Neuronal stem cell (in vitro differentiated cells): Measurements from ENCODE around the gene ZNF362.

Experiments
- DNase-seq: peaks from one replicate; pipeline ENCODE4 v3.0.0-alpha.2; 2013; ENCODE audit warnings: low spot score
- H2AFZ ChIP-seq: one replicate; pipeline ENCODE4 v1.6.1; 2013; ENCODE audit warnings: mild to moderate bottlenecking, low read length, inconsistent platforms
- H2AK5ac ChIP-seq: 2 replicates; pipeline ENCODE4 v1.6.1; 2013; ENCODE audit warnings: low read depth, mild to moderate bottlenecking, inconsistent platforms, low read length, moderate library complexity, mixed read lengths
- H2BK120ac ChIP-seq: 2 replicates; pipeline ENCODE4 v1.6.1; 2013; ENCODE audit warnings: low read depth, mild to moderate bottlenecking, inconsistent platforms, low read length, moderate library complexity, mixed read lengths
- H2BK12ac ChIP-seq: one replicate; pipeline ENCODE4 v1.6.1; 2013; ENCODE audit warnings: low read length, inconsistent platforms
- H2BK15ac ChIP-seq: 2 replicates; pipeline ENCODE4 v1.6.1; 2013; ENCODE audit warnings: mild to moderate bottlenecking, low read length, inconsistent platforms, mixed read lengths
- H2BK5ac ChIP-seq: one replicate; pipeline ENCODE4 v1.6.1; 2013; ENCODE audit warnings: inconsistent platforms, mild to moderate bottlenecking, low read length, moderate library complexity
- H3K14ac ChIP-seq: one replicate; pipeline ENCODE4 v1.6.1; 2013; ENCODE audit warnings: low read length, inconsistent platforms
- H3K18ac ChIP-seq: 2 replicates; pipeline ENCODE4 v1.6.1; 2013; ENCODE audit warnings: low read length, inconsistent platforms
- H3K23ac ChIP-seq: 2 replicates; pipeline ENCODE4 v1.6.1; 2013; ENCODE audit warnings: low read depth, mild to moderate bottlenecking, mixed read lengths, low read length, inconsistent platforms; ENCODE audit not compliant: poor library complexity
- H3K27ac ChIP-seq: replicated peaks from 3 replicates; pipeline ENCODE4 v1.5.1; 2013; ENCODE audit warnings: low read length, inconsistent platforms
- H3K27me3 ChIP-seq, 3 experiments: 2 replicates each; pipeline ENCODE4 v1.6.1; 2013; ENCODE audit warnings: low read length in 3 of 3, mild to moderate bottlenecking in 2 of 3, inconsistent platforms in 1 of 3, low read depth in 1 of 3, mixed read lengths in 1 of 3, moderate library complexity in 1 of 3; ENCODE audit not compliant: control insufficient read depth in 3 of 3, insufficient read depth in 3 of 3
- H3K36me3 ChIP-seq, 2 donors: replicated peaks in 1 of 2; 2 replicates each; pipeline ENCODE4 v1.6.1; 2013; ENCODE audit warnings: low read length in 2 of 2; ENCODE audit not compliant: control insufficient read depth in 2 of 2, insufficient read depth in 2 of 2
- H3K4ac ChIP-seq: 2 replicates; pipeline ENCODE4 v1.6.1; 2013; ENCODE audit warnings: inconsistent platforms, mild to moderate bottlenecking, low read length, moderate library complexity
- H3K4me1 ChIP-seq, 2 donors: 1 replicate in 1 of 2; 2 replicates in 1 of 2; pipeline ENCODE4 v1.6.1; 2013; ENCODE audit warnings: low read length in 2 of 2, low read depth in 1 of 2; ENCODE audit not compliant: control insufficient read depth in 2 of 2, insufficient read depth in 1 of 2
- H3K4me2 ChIP-seq: one replicate; pipeline ENCODE4 v1.6.1; 2013; ENCODE audit warnings: mild to moderate bottlenecking, low read length, inconsistent platforms; ENCODE audit not compliant: insufficient read depth, poor library complexity, severe bottlenecking
- H3K4me3 ChIP-seq, 2 donors: 2 replicates each; pipeline ENCODE4 v1.5.1; 2013; ENCODE audit warnings: low read length in 2 of 2, mild to moderate bottlenecking in 2 of 2, inconsistent platforms in 1 of 2, moderate library complexity in 1 of 2
- H3K79me1 ChIP-seq: one replicate; pipeline ENCODE4 v1.6.1; 2013; ENCODE audit warnings: low read depth, mild to moderate bottlenecking, inconsistent platforms, low read length, moderate library complexity
- H3K9ac ChIP-seq: one replicate; pipeline ENCODE4 v1.6.1; 2013; ENCODE audit warnings: mild to moderate bottlenecking, low read depth, low read length, inconsistent platforms; ENCODE audit not compliant: poor library complexity
- H3K9me3 ChIP-seq, 2 donors: replicated peaks in 1 of 2; 2 replicates each; pipeline versions ENCODE3 to v1.6.1; 2013; ENCODE audit warnings: low read length in 2 of 2, mild to moderate bottlenecking in 2 of 2, inconsistent platforms in 1 of 2, low read depth in 1 of 2, mixed read lengths in 1 of 2, moderate library complexity in 1 of 2; ENCODE audit not compliant: control insufficient read depth in 2 of 2, insufficient read depth in 1 of 2
- H4K8ac ChIP-seq: one replicate; pipeline ENCODE4 v1.6.1; 2013; ENCODE audit warnings: low read depth, mild to moderate bottlenecking, inconsistent platforms, low read length, moderate library complexity
- H4K91ac ChIP-seq: one replicate; pipeline ENCODE4 v1.6.1; 2013; ENCODE audit warnings: low read length, low read depth, mild to moderate bottlenecking, inconsistent platforms; ENCODE audit not compliant: poor library complexity
- WGBS, 2 donors: extraction: QIAGEN DNeasy Blood & Tissue Kit; methylation state at CpG; one replicate each; pipeline ENCODE4 v1.1.7; 2013; ENCODE audit warnings: missing lambda C conversion rate in 2 of 2, mixed read lengths in 1 of 2; ENCODE audit not compliant: insufficient read length in 2 of 2, insufficient replicate concordance in 1 of 2; ENCODE audit errors: extremely low coverage in 2 of 2; 5-methylcytosine and 5-hydroxymethylcytosine counted together

The ZNF362 gene

DNA sequence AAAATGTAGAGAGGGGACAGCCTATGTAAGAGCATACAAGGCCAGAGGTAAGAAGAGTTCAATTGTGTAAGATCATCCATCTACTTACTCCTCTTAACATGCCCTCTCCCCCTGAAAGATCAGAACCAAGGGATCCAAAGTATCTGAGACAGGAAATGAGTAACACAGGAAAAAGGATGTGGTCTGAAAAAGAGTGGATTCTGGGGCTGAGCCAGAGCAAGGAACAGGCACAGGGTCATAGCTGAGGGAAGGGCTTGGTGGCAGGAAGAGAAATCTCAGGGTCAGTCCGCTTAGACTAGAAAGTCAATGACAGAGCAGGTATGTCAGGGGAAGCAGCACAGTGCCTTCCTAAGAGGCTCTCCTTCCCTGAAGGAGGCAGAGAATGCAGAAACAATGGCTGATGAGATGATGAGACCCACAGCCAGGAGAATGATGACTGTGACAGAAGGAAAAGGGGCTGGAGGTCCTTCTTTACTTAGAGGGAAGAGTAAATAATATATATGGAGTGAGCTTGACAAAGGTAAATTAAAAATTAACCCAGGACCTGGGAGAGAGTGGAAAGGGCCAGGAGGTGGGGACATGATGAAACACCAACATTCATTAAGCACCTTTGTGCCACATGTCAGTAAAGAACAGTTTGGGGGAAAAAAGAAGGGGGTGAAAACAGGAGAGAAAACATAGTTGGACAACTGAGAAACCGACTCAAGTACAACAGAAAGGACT lies 90.8 kb downstream of the ZNF362 start:
- Histone ChIP-seq H3K27ac (peak overlapping the region; percentile 1), H3K9ac (no peak overlapping the region), H3K4me1 (peaks cover 25 to 44% of the 10 kb centered on the region in 2 donors), H2BK15ac (no peak overlapping the region), H2BK120ac (no peak overlapping the region), H3K14ac (no peak overlapping the region), H3K4ac (no peak overlapping the region), H2BK12ac (no peak overlapping the region), H3K9me3 (no peaks in the 10 kb centered on the region), H3K27me3 (no peaks in the 10 kb centered on the region), H4K91ac (no peak overlapping the region), H3K4me2 (peak overlapping the region; percentile 41), H3K23ac (no peak overlapping the region), H4K8ac (no peak overlapping the region), H2BK5ac (no peak overlapping the region), H3K79me1 (no peaks in the 10 kb centered on the region), H3K36me3 (peaks cover under 1 to 60% of the 10 kb centered on the region in 2 donors), H2AK5ac (no peak overlapping the region), H3K18ac (no peak overlapping the region), H2AFZ (no peak overlapping the region), H3K4me3 (peak overlapping the region in 1 of 2 donors; percentile 73)
- DNase-seq, result no peak
- WGBS, 2 donors, result no CpG with 5 or more reads among the region's 2 CpGs

DNA sequence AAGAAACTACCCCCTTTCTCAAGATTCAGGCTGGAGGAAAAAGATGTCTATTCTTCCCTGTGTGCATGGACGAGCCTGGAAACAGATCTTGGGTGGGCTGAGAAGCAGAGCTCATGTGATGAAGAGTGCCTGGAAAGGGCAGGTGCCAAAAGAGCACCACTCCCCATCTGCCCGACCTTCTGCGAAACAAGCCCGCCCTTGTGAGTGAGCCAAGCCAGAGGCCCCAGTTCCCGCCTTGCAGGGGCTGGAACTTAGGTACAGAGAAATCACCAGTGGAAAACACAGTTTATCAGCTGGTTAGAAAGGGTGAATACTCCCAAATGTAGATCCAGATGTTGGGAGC lies 91.3 kb downstream of the ZNF362 start:
- H3K9me3 ChIP-seq, result no peaks in the 10 kb centered on the region
- H3K23ac ChIP-seq, result no peak overlapping the region
- DNase-seq, result no peak
- H3K4ac ChIP-seq, result no peak overlapping the region
- no peak overlapping the region for H4K91ac ChIP-seq
- peaks cover 0 to 62% of the 10 kb centered on the region in 2 donors for H3K36me3 ChIP-seq
- no peak overlapping the region for H2BK120ac ChIP-seq
- H4K8ac ChIP-seq, result no peak overlapping the region
- H2AFZ ChIP-seq, result no peak overlapping the region
- no peak overlapping the region for H3K14ac ChIP-seq
- peak overlapping the region; percentile 11 to 73 for H3K4me3 ChIP-seq
- peak overlapping the region; percentile 38 for H3K27ac ChIP-seq
- no peak overlapping the region for H2BK15ac ChIP-seq
- no peaks in the 10 kb centered on the region for H3K79me1 ChIP-seq
- no peak overlapping the region for H2BK5ac ChIP-seq
- no peak overlapping the region for H3K18ac ChIP-seq
- no peak overlapping the region for H3K9ac ChIP-seq
- WGBS, 2 donors, result no CpG with 5 or more reads among the region's 5 CpGs
- H3K27me3 ChIP-seq, result no peaks in the 10 kb centered on the region
- peaks cover 24 to 39% of the 10 kb centered on the region in 2 donors for H3K4me1 ChIP-seq
- peak overlapping the region; percentile 41 for H3K4me2 ChIP-seq
- H2AK5ac ChIP-seq, result no peak overlapping the region
- H2BK12ac ChIP-seq, result no peak overlapping the region

DNA sequence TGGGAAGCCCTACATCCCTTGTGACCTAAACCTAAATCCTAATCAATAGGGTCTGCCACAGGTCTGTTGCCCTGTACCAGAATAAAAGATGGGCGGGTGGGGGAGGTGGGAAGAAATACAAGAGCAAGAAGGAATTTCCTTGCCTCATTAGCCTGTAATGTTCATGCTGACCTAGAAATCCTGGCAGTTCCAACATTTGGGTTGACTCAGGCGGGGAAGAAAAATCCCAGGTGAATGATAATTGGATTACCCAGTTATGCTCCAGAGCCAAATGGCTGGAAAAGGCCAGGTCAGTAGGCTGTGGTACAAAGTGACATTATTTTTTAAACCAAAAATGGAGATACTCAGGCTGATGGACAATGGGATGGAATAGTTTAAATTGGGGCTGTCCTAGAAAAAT lies 91.9 kb downstream of the ZNF362 start:
- Histone ChIP-seq H2AFZ (no peak overlapping the region), H3K27me3 (no peaks in the 10 kb centered on the region), H3K27ac (peak overlapping the region; percentile 38), H2BK120ac (no peak overlapping the region), H3K14ac (no peak overlapping the region), H3K4me2 (peak overlapping the region; percentile 71), H3K4me3 (peak overlapping the region; percentile 73 to 97), H2BK15ac (no peak overlapping the region), H3K36me3 (peaks cover 0 to 57% of the 10 kb centered on the region in 2 donors), H3K79me1 (no peaks in the 10 kb centered on the region), H3K18ac (no peak overlapping the region), H3K4ac (no peak overlapping the region), H3K9ac (no peak overlapping the region), H3K23ac (no peak overlapping the region), H2AK5ac (no peak overlapping the region), H3K4me1 (peaks cover 22 to 34% of the 10 kb centered on the region in 2 donors), H4K8ac (no peak overlapping the region), H4K91ac (no peak overlapping the region), H2BK12ac (no peak overlapping the region), H2BK5ac (no peak overlapping the region), H3K9me3 (no peaks in the 10 kb centered on the region)
- no peak for DNase-seq
- WGBS, 2 donors, result no CpG with 5 or more reads among the region's 2 CpGs

- Histone ChIP-seq H3K23ac (no peak overlapping the region), H4K91ac (no peak overlapping the region), H2BK12ac (no peak overlapping the region), H2AFZ (no peak overlapping the region), H2BK15ac (no peak overlapping the region), H3K14ac (no peak overlapping the region), H3K4me2 (peak overlapping the region; percentile 71), H3K4ac (no peak overlapping the region), H3K4me3 (peak overlapping the region; percentile 73 to 97), H3K9ac (peak overlapping the region; percentile 73), H4K8ac (no peak overlapping the region), H2BK5ac (no peak overlapping the region), H2BK120ac (no peak overlapping the region), H3K27ac (no peak overlapping the region), H2AK5ac (no peak overlapping the region), H3K9me3 (no peaks in the 10 kb centered on the region), H3K36me3 (peaks cover 0 to 53% of the 10 kb centered on the region in 2 donors), H3K27me3 (no peaks in the 10 kb centered on the region), H3K4me1 (peaks cover 20 to 34% of the 10 kb centered on the region in 2 donors), H3K79me1 (no peaks in the 10 kb centered on the region), H3K18ac (no peak overlapping the region)
- DNase-seq, result no peak
- WGBS, 2 donors, result no CpG with 5 or more reads among the region's 11 CpGs
Observed at GRCh38 chr1:33348676-33349080, 92.4 kb downstream of the ZNF362 start.
